ENCODE results near the gene ARL14.

GRCh38 chr3:160638184-160638583 is 38.8 kb upstream of the ARL14 start:
- TF ChIP-seq CTCF (conservative IDR thresholded peaks at IDR 0.05 in 1 of 2, IDR thresholded peaks at IDR 0.05 in 1 of 2; ENCODE audit: extremely low read depth in 1 of 2, insufficient read depth in 1 of 2, low read depth in 1 of 2, low read length in 2 of 2) (no peak), EZH2 (IDR thresholded peaks at IDR 0.05; ENCODE audit: borderline replicate concordance, low read length) (no peak)
